Trophoblast cell (in vitro differentiated cells and primary cell): ENCODE data around the gene DEFB131A.
"Not testable (repeated sequence)": the region's sequence is repeated elsewhere in the genome, so short reads cannot be mapped to it uniquely, and the experiment has no call there.

Experiments
- DNase-seq, 2 donors: peaks; one replicate each; pipeline ENCODE4 v3.0.0-alpha.2; 2016
- H2AFZ ChIP-seq: 2 replicates; pipeline ENCODE4 v1.6.1; 2013; ENCODE audit warnings: low read length, moderate library complexity, mild to moderate bottlenecking; ENCODE audit not compliant: insufficient read depth, poor library complexity
- H2AK5ac ChIP-seq: 2 replicates; pipeline ENCODE4 v1.6.1; 2013; ENCODE audit warnings: mild to moderate bottlenecking, low read length
- H2BK120ac ChIP-seq: 2 replicates; pipeline ENCODE4 v1.6.1; 2013; ENCODE audit warnings: low read length, mild to moderate bottlenecking, moderate library complexity; ENCODE audit not compliant: insufficient read depth, poor library complexity
- H2BK12ac ChIP-seq: 2 replicates; pipeline ENCODE4 v1.6.1; 2013; ENCODE audit warnings: mild to moderate bottlenecking, low read length, moderate library complexity
- H2BK5ac ChIP-seq: 2 replicates; pipeline ENCODE4 v1.6.1; 2013; ENCODE audit warnings: low read length, low read depth, moderate library complexity, mild to moderate bottlenecking; ENCODE audit not compliant: poor library complexity
- H3K14ac ChIP-seq: 2 replicates; pipeline ENCODE4 v1.6.1; 2013; ENCODE audit warnings: mild to moderate bottlenecking, low read length
- H3K18ac ChIP-seq: 2 replicates; pipeline ENCODE4 v1.6.1; 2013; ENCODE audit warnings: mild to moderate bottlenecking, low read length
- H3K23ac ChIP-seq: 2 replicates; pipeline ENCODE4 v1.6.1; 2013; ENCODE audit warnings: low read length
- H3K27ac ChIP-seq: 2 replicates; pipeline ENCODE4 v1.5.1; 2013; ENCODE audit warnings: low read depth, mild to moderate bottlenecking, inconsistent platforms, low read length, moderate library complexity
- H3K27me3 ChIP-seq: 2 replicates; pipeline ENCODE4 v1.6.1; 2013; ENCODE audit warnings: inconsistent platforms, mild to moderate bottlenecking, low read length, moderate library complexity; ENCODE audit not compliant: insufficient read depth
- H3K36me3 ChIP-seq, 2 experiments: 1 replicate in 1 of 2; 2 replicates in 1 of 2; pipeline ENCODE4 v1.6.1; 2013; ENCODE audit warnings: low read length in 2 of 2, mild to moderate bottlenecking in 2 of 2, moderate library complexity in 1 of 2; ENCODE audit not compliant: insufficient read depth in 2 of 2, control insufficient read depth in 1 of 2
- H3K4ac ChIP-seq: 2 replicates; pipeline ENCODE4 v1.6.1; 2013; ENCODE audit warnings: low read depth, mild to moderate bottlenecking, low read length, moderate library complexity
- H3K4me1 ChIP-seq, 2 experiments: 1 replicate in 1 of 2; 2 replicates in 1 of 2; pipeline ENCODE4 v1.6.1; 2013; ENCODE audit warnings: low read length in 2 of 2, mild to moderate bottlenecking in 2 of 2, moderate library complexity in 1 of 2; ENCODE audit not compliant: insufficient read depth in 2 of 2, control insufficient read depth in 1 of 2
- H3K4me2 ChIP-seq: 2 replicates; pipeline ENCODE4 v1.6.1; 2013; ENCODE audit warnings: inconsistent platforms, mild to moderate bottlenecking, low read length, moderate library complexity
- H3K4me3 ChIP-seq: 2 replicates; pipeline ENCODE4 v1.5.1; 2013; ENCODE audit warnings: mild to moderate bottlenecking, low read depth, low read length, inconsistent platforms
- H3K79me1 ChIP-seq: one replicate; pipeline ENCODE4 v1.6.1; 2013; ENCODE audit warnings: low read length
- H3K79me2 ChIP-seq: 2 replicates; pipeline ENCODE4 v1.6.1; 2013; ENCODE audit warnings: low read length, mild to moderate bottlenecking; ENCODE audit not compliant: control insufficient read depth, insufficient read depth, poor library complexity
- H3K9ac ChIP-seq: 2 replicates; pipeline ENCODE4 v1.6.1; 2013; ENCODE audit warnings: mild to moderate bottlenecking, low read length
- H3K9me3 ChIP-seq: 2 replicates; pipeline ENCODE4 v1.6.1; 2013; ENCODE audit warnings: low read depth, mild to moderate bottlenecking, control low read depth, inconsistent platforms, low read length; ENCODE audit not compliant: insufficient read depth
- H4K12ac ChIP-seq: 2 replicates; pipeline ENCODE4 v1.6.1; 2013; ENCODE audit warnings: low read depth, mild to moderate bottlenecking, low read length, moderate library complexity
- H4K8ac ChIP-seq: 2 replicates; pipeline ENCODE4 v1.6.1; 2013; ENCODE audit warnings: low read depth, mild to moderate bottlenecking, low read length, moderate library complexity
- H4K91ac ChIP-seq: one replicate; pipeline ENCODE4 v1.6.1; 2013; ENCODE audit warnings: low read depth, mild to moderate bottlenecking, low read length, moderate library complexity
- WGBS: extraction: QIAGEN DNeasy Blood & Tissue Kit; methylation state at CpG from one replicate; pipeline ENCODE4 v1.1.7; 2013; ENCODE audit warnings: missing lambda C conversion rate; ENCODE audit not compliant: insufficient read length, insufficient coverage; ENCODE audit errors: extremely low coverage; 5-methylcytosine and 5-hydroxymethylcytosine counted together

DEFB131A gene

DNA sequence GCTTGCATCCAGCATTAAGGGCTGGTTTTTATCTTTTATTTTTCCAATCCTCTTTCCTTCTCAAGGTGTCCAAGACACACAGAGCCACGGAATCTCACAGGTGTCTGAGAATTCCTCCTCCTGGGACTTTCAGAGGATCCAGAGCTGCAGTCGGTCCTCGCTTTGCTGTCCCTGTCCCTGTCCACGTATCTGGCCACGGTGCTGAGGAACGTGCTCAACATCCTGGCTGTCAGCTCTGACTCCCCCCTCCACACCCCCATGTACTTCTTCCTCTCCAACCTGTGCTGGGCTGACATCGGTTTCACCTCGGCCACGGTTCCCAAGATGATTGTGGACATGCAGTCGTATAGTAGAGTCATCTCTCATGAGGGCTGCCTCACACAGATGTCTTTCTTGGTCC, 39.5 kb downstream of the DEFB131A start:
- not testable (repeated sequence) for H3K23ac ChIP-seq, H2BK5ac ChIP-seq, H2AK5ac ChIP-seq, H3K27ac ChIP-seq, H4K12ac ChIP-seq, H3K9ac ChIP-seq, DNase-seq, H3K9me3 ChIP-seq, H3K79me1 ChIP-seq, H3K36me3 ChIP-seq, H3K4me1 ChIP-seq, H3K14ac ChIP-seq, H3K79me2 ChIP-seq, H2BK12ac ChIP-seq, H4K91ac ChIP-seq, H3K4me3 ChIP-seq, H3K18ac ChIP-seq, H3K4me2 ChIP-seq, H3K27me3 ChIP-seq, H4K8ac ChIP-seq, H2AFZ ChIP-seq, H3K4ac ChIP-seq, H2BK120ac ChIP-seq
- WGBS: no CpG with 5 or more reads among the region's 10 CpGs

DNA sequence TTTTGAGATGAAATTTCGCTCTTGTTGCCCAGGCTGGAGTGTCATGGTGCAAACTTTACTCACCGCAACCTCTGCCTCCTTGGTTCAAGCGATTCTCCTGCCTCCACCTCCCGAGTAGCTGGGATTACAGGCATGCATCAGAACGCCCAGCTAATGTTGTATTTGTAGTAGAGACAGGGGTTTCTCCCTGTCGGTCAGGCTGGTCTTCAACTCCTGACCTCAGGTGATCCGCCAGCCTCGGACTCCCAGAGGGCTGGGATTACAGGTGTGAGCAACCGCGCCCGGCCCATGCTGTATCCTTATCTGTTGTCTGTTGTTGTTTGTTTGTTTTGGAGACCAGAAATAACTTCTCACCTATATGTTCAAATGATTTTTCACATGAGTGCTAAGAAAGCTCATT, 42.7 kb downstream of the DEFB131A start:
- WGBS: no CpG with 5 or more reads among the region's 11 CpGs
- not testable (repeated sequence) for H2BK5ac ChIP-seq, H3K27me3 ChIP-seq, H3K79me1 ChIP-seq, H3K23ac ChIP-seq, H3K4me1 ChIP-seq, H4K8ac ChIP-seq, H4K12ac ChIP-seq, H2AK5ac ChIP-seq, H3K14ac ChIP-seq, H3K4ac ChIP-seq, H4K91ac ChIP-seq, H2AFZ ChIP-seq, H3K27ac ChIP-seq, H3K4me3 ChIP-seq, H2BK120ac ChIP-seq, H3K4me2 ChIP-seq, H2BK12ac ChIP-seq, H3K18ac ChIP-seq, H3K79me2 ChIP-seq, H3K36me3 ChIP-seq, H3K9me3 ChIP-seq, H3K9ac ChIP-seq
- peak; percentile 73 to 76 for DNase-seq

DNA sequence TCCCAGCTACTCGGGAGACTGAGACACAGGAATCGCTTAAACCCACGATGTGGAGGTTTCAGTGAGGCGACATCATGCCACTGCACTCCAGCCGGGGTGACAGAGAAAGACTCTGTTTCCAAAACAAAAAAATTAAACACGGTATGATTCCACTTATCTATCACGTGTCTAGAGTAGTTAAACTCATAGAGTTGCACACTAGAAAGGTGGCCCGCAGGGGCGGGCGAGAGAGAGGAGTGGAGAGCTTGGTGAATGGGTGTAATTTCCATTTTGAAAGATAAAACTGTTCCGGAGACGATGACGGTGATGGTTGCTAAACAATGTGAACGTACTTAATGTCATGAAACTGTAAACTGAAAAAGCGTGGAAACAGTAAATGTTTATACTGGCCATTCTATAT, 44.6 kb downstream of the DEFB131A start:
- not testable (repeated sequence) for H2BK120ac ChIP-seq, H3K36me3 ChIP-seq, H3K4ac ChIP-seq, H3K79me1 ChIP-seq, H3K23ac ChIP-seq, H3K4me3 ChIP-seq, H3K27me3 ChIP-seq, H3K9ac ChIP-seq, H4K91ac ChIP-seq, H3K9me3 ChIP-seq, H4K12ac ChIP-seq, H2AK5ac ChIP-seq, H3K4me1 ChIP-seq, H3K14ac ChIP-seq, H3K27ac ChIP-seq, H3K4me2 ChIP-seq, H2BK5ac ChIP-seq, H3K18ac ChIP-seq, H4K8ac ChIP-seq, H2AFZ ChIP-seq, H3K79me2 ChIP-seq, H2BK12ac ChIP-seq
- no CpG with 5 or more reads among the region's 15 CpGs for WGBS
- DNase-seq: peak; percentile 54 to 55

DNA sequence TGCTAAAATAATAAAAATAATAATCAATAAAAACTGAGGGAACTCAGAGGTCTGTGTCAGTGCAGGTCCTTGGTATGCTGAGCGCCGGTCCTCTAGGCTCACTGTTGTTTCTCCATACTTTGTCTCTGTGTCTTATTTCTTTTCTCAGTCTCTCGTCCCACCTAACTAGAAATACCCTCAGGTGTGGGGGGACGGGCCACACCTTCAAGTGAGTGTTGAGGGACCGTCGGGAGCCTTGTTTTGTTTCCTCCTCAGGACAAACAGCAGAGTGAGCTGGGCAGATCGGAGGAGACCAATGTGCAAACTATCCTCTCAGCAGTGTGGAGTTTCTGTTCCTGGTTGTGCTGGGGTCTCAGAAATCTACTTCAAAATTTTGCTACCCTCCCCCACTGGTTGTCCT, 46.3 kb downstream of the DEFB131A start:
- not testable (repeated sequence) for DNase-seq, H4K12ac ChIP-seq, H3K79me1 ChIP-seq, H2BK5ac ChIP-seq, H3K14ac ChIP-seq, H4K8ac ChIP-seq, H3K27ac ChIP-seq, H2BK12ac ChIP-seq, H3K4me3 ChIP-seq, H2AFZ ChIP-seq, H3K18ac ChIP-seq, H3K4me1 ChIP-seq, H3K4ac ChIP-seq, H3K9ac ChIP-seq, H2AK5ac ChIP-seq, H4K91ac ChIP-seq, H3K36me3 ChIP-seq, H3K27me3 ChIP-seq, H3K79me2 ChIP-seq, H2BK120ac ChIP-seq, H3K9me3 ChIP-seq, H3K4me2 ChIP-seq, H3K23ac ChIP-seq
- WGBS: no CpG with 5 or more reads among the region's 7 CpGs
